Activated T-cell treated with anti-CD3 and anti-CD28 coated beads for 48 hours (primary cell): ENCODE results near the gene XRN1.
A peak's percentile ranks its signal among the peaks of the same experiment; 100 is the strongest.
"Not testable (repeated sequence)": the region's sequence is repeated elsewhere in the genome, so short reads cannot be mapped to it uniquely, and the experiment has no call there.

ENCODE experiments used
- DNase-seq: peaks from one replicate; pipeline ENCODE4 v3.0.0-alpha.2; 2020; ENCODE audit warnings: low read depth

XRN1 gene

GRCh38 chr3:142447852-142448823 lies at the start of gene XRN1:
Gene XRN1 (minus strand): TSS chr3:142448037. CDS start chr3:142447944, 93 bp downstream.
- DNase-seq: peak; percentile 95

- no peak for DNase-seq
These were observed 47.3 kb upstream of the XRN1 start for GRCh38 chr3:142495103-142495502.

- no peak for DNase-seq
These were observed 44.3 kb upstream of the XRN1 start for GRCh38 chr3:142492184-142492583.

GRCh38 chr3:142489572-142490323 lies 41.9 kb upstream of the XRN1 start:
- DNase-seq: no peak

GRCh38 chr3:142484912-142485435 lies 37.1 kb upstream of the XRN1 start:
- no peak for DNase-seq

GRCh38 chr3:142481196-142481595 lies 33.4 kb upstream of the XRN1 start:
- DNase-seq: no peak

- no peak for DNase-seq
These were observed 23.0 kb upstream of the XRN1 start for GRCh38 chr3:142470826-142471225.

GRCh38 chr3:142468456-142468855 lies 20.6 kb upstream of the XRN1 start:
- DNase-seq: no peak

- no peak for DNase-seq
These were observed 19.9 kb upstream of the XRN1 start for GRCh38 chr3:142467768-142468167.

- DNase-seq: no peak
These were observed 12.9 kb upstream of the XRN1 start for GRCh38 chr3:142460689-142461088.

- DNase-seq: no peak
These were observed 12.1 kb upstream of the XRN1 start for GRCh38 chr3:142459929-142460328.

- DNase-seq: no peak
These were observed 11.3 kb upstream of the XRN1 start for GRCh38 chr3:142459096-142459495.

GRCh38 chr3:142450881-142451280 lies 3.0 kb upstream of the XRN1 start:
- no peak for DNase-seq

GRCh38 chr3:142450189-142450588 lies 2.4 kb upstream of the XRN1 start:
- DNase-seq: no peak

- peak; percentile 32 for DNase-seq
These were observed 461 bp downstream of the XRN1 start for GRCh38 chr3:142447301-142447851.

- DNase-seq: no peak
These were observed 2.0 kb downstream of the XRN1 start for GRCh38 chr3:142445816-142446254.

- no peak for DNase-seq
These were observed 3.5 kb downstream of the XRN1 start for GRCh38 chr3:142444343-142444742.

GRCh38 chr3:142443060-142443459 lies 4.8 kb downstream of the XRN1 start:
- DNase-seq: not testable (repeated sequence)

- DNase-seq: not testable (repeated sequence)
These were observed 8.2 kb downstream of the XRN1 start for GRCh38 chr3:142439499-142440220.

- not testable (repeated sequence) for DNase-seq
These were observed 9.7 kb downstream of the XRN1 start for GRCh38 chr3:142438096-142438495.

GRCh38 chr3:142436951-142437585 lies 10.8 kb downstream of the XRN1 start:
- DNase-seq: no peak
